ENCODE results near the gene TRNT1.

- TF ChIP-seq CTCF (IDR thresholded peaks at IDR 0.05; ENCODE audit: low read depth, low read length, poor library complexity, severe bottlenecking) (no peak), EZH2phosphoT487 (IDR thresholded peaks at IDR 0.05; ENCODE audit: borderline replicate concordance, low read length) (no peak)
Measured at GRCh38 chr3:3191675-3192285, 65.0 kb downstream of the TRNT1 start.
